GM23338 (cell line): ENCODE measurements around the gene ACOXL. TPM values are rescaled to one million over a fixed set of nuclear protein-coding genes. Genes with fewer than 3 reads are reported as not detected.

Experiments used
- ATAC-seq: fragments of 200-7000 bp; cut with Tn5 transposase; 3 replicates; pipeline ENCODE4 v1.9.1; 2020
- DNase-seq: peaks from one replicate; pipeline ENCODE4 v3.0.0-alpha.2; 2015; ENCODE audit warnings: low spot score
- H2AFZ ChIP-seq: fragments of 200-600 bp; sonication (generic); 2 replicates; pipeline ENCODE4 v1.8.0; 2016; ENCODE audit warnings: antibody characterized with exemption, mild to moderate bottlenecking, moderate library complexity
- H3F3A ChIP-seq: fragments of 200-600 bp; sonication (generic); replicated peaks from 2 replicates; pipeline ENCODE4 v1.8.0; 2017; ENCODE audit warnings: antibody characterized with exemption, mixed run types, low read depth
- H3K27ac ChIP-seq: fragments of 200-600 bp; sonication (generic); 2 replicates; pipeline ENCODE4 v1.6.1; 2016; ENCODE audit warnings: low read depth
- H3K27me3 ChIP-seq: fragments of 200-600 bp; sonication (generic); 2 replicates; pipeline ENCODE4 v1.8.0; 2016; ENCODE audit warnings: mild to moderate bottlenecking, mixed run types, moderate library complexity; ENCODE audit not compliant: insufficient read depth
- H3K36me3 ChIP-seq: fragments of 200-600 bp; sonication (generic); 2 replicates; pipeline ENCODE4 v1.8.0; 2016; ENCODE audit warnings: mild to moderate bottlenecking; ENCODE audit not compliant: insufficient read depth
- H3K4me1 ChIP-seq: fragments of 200-600 bp; sonication (generic); 2 replicates; pipeline ENCODE4 v1.8.0; 2016; ENCODE audit warnings: mild to moderate bottlenecking, moderate library complexity; ENCODE audit not compliant: insufficient read depth
- H3K4me2 ChIP-seq: fragments of 200-600 bp; sonication (generic); 2 replicates; pipeline ENCODE4 v1.7.1; 2017; ENCODE audit warnings: mixed run types
- H3K4me3 ChIP-seq: fragments of 200-600 bp; sonication (generic); 2 replicates; pipeline ENCODE4 v1.6.1; 2016; ENCODE audit warnings: mixed run types
- H3K79me2 ChIP-seq: fragments of 200-600 bp; sonication (generic); replicated peaks from 2 replicates; pipeline ENCODE4 v1.8.0; 2017; ENCODE audit warnings: mild to moderate bottlenecking; ENCODE audit not compliant: insufficient read depth
- H3K9me2 ChIP-seq: fragments of 200-600 bp; sonication (generic); 2 replicates; pipeline ENCODE4 v1.8.0; 2017; ENCODE audit not compliant: insufficient read depth
- H4K20me1 ChIP-seq: fragments of 200-600 bp; sonication (generic); replicated peaks from 2 replicates; pipeline ENCODE4 v1.8.0; 2017; ENCODE audit warnings: mild to moderate bottlenecking; ENCODE audit not compliant: insufficient read depth
- H3K27ac Mint-ChIP-seq: 2 replicates; pipeline ENCODE4 v1.8.0; 2020; ENCODE audit warnings: inconsistent platforms, mild to moderate bottlenecking, moderate library complexity, mixed read lengths
- H3K27me3 Mint-ChIP-seq: 3 replicates; pipeline ENCODE4 v1.8.0; 2022; ENCODE audit warnings: low read depth, mild to moderate bottlenecking, moderate library complexity, mixed read lengths, inconsistent platforms; ENCODE audit not compliant: insufficient read depth, poor library complexity
- H3K36me3 Mint-ChIP-seq: 3 replicates; pipeline ENCODE4 v1.8.0; 2021; ENCODE audit warnings: low read depth, mild to moderate bottlenecking, inconsistent platforms, moderate library complexity, mixed read lengths
- H3K4me1 Mint-ChIP-seq: 3 replicates; pipeline ENCODE4 v1.8.0; 2020; ENCODE audit warnings: mild to moderate bottlenecking, inconsistent platforms, mixed read lengths
- H3K4me3 Mint-ChIP-seq: 3 replicates; pipeline ENCODE4 v1.8.0; 2021; ENCODE audit warnings: moderate library complexity, mild to moderate bottlenecking, inconsistent platforms, mixed read lengths
- H3K9me3 Mint-ChIP-seq: 3 replicates; pipeline ENCODE4 v1.8.0; 2020; ENCODE audit warnings: moderate library complexity, mild to moderate bottlenecking, inconsistent platforms, mixed read lengths
- CREB1 ChIP-seq: fragments of 250-450 bp; sonication (Bioruptor Pico); IDR thresholded peaks from 2 replicates; pipeline ENCODE4 v1.5.0; 2020; ENCODE audit warnings: low read depth, mild to moderate bottlenecking, moderate library complexity
- EZH2 ChIP-seq: fragments of 200-600 bp; sonication (generic); IDR thresholded peaks from one replicate; pipeline ENCODE4 v1.8.0; 2017; ENCODE audit warnings: antibody characterized with exemption, mild to moderate bottlenecking, low read depth; ENCODE audit not compliant: unreplicated experiment
- EZH2phosphoT487 ChIP-seq: fragments of 200-600 bp; sonication (generic); IDR thresholded peaks from one replicate; pipeline ENCODE4 v1.8.1; 2018; ENCODE audit warnings: antibody characterized with exemption; ENCODE audit not compliant: unreplicated experiment
- JUNB ChIP-seq: IDR thresholded peaks from one replicate; pipeline ENCODE4 v1.6.1; 2016; ENCODE audit warnings: antibody characterized with exemption; ENCODE audit not compliant: unreplicated experiment
- NANOG ChIP-seq: IDR thresholded peaks from 2 replicates; pipeline ENCODE4 v1.6.1; 2016; ENCODE audit warnings: antibody characterized with exemption, borderline replicate concordance
- POLR2AphosphoS5 ChIP-seq: IDR thresholded peaks from 2 replicates; pipeline ENCODE4 v1.6.1; 2016; ENCODE audit warnings: antibody characterized with exemption, low read depth
- STAT1 ChIP-seq: IDR thresholded peaks from one replicate; pipeline ENCODE4 v1.6.1; 2016; ENCODE audit warnings: antibody characterized with exemption; ENCODE audit not compliant: unreplicated experiment
- ZNF114 ChIP-seq: fragments of 250-450 bp; sonication (Bioruptor Pico); IDR thresholded peaks from 2 replicates; pipeline ENCODE4 v1.5.0; 2020; ENCODE audit warnings: mild to moderate bottlenecking, moderate library complexity
- ZNF331 ChIP-seq: fragments of 250-450 bp; sonication (Bioruptor Pico); IDR thresholded peaks from 2 replicates; pipeline ENCODE4 v1.5.0; 2020; ENCODE audit warnings: low read depth, mild to moderate bottlenecking, moderate library complexity
- ZNF462 ChIP-seq: fragments of 250-450 bp; sonication (Bioruptor Pico); IDR thresholded peaks from 2 replicates; pipeline ENCODE4 v1.5.0; 2020; ENCODE audit warnings: mild to moderate bottlenecking, moderate library complexity
- polyA plus RNA-seq: library from polyadenylated mRNA; unstranded; fragments of >200 nt; fragmentation: Nextera tagmentation; extraction: Ambion mirVana; gene quantifications from 2 replicates; pipeline ENCODE4 v1.2.1, GENCODE V29; 2016
- total RNA-seq: library from RNA; depleted of rRNA; stranded (reverse); fragments of >200 nt; shearing (Covaris generic); gene quantifications from 2 replicates; pipeline ENCODE4 v1.2.3, GENCODE V29; 2014
- TF ChIP-seq, protein P1 (sequence below): IDR thresholded peaks from 2 replicates; pipeline ENCODE4 v1.6.1; 2016; ENCODE audit warnings: antibody characterized with exemption

ACOXL gene
- total and polyA plus RNA-seq, 2 experiments from 2014 or later = 9.0 to 14.7 TPM

DNA sequence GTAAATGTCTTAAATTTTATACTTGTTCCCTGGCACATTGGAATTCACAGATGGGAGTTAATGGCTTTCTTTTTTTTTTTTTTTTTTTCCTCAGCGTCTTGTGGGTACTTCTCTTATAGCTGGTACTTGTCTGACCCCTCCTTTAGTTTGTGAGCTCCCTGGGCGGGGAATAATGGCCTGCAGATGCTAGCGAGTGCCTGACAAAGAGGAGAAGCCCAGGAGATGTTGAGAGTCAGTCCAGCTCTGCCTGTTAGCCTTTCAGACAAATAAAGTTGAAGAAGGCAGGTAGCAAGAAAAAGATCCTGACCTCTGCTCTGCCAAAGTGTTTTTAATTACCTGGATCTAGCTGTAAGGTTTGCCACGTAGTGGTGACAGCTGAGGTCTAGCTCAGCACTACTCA, 395.0 kb downstream of the ACOXL start (continued):
- no peak for TF ChIP-seq CREB1 (CRISPR knock-in tag)

GRCh38 chr2:111128096-111128495, 395.7 kb downstream of the ACOXL start:
- Mint-ChIP-seq H3K4me1 (peaks cover 14% of the 10 kb centered on the region), H3K27me3 (peaks cover 2% of the 10 kb centered on the region), H3K27ac (no peak overlapping the region), H3K36me3 (peaks cover 73% of the 10 kb centered on the region), H3K4me3 (no peak overlapping the region), H3K9me3 (no peaks in the 10 kb centered on the region)
- Histone ChIP-seq H3K27me3 (no peaks in the 10 kb centered on the region), H3K4me2 (no peak overlapping the region), H3F3A (no peaks in the 10 kb centered on the region), H3K4me3 (no peak overlapping the region), H3K4me1 (no peaks in the 10 kb centered on the region), H3K79me2 (peaks cover 97% of the 10 kb centered on the region), H3K36me3 (peaks cover 52% of the 10 kb centered on the region), H2AFZ (no peak overlapping the region), H3K9me2 (no peaks in the 10 kb centered on the region), H4K20me1 (peaks cover 56% of the 10 kb centered on the region), H3K27ac (no peak overlapping the region)
- DNase-seq = no peak
- no peak for ATAC-seq
- no peak for TF ChIP-seq ZNF331 (CRISPR knock-in tag)
- TF ChIP-seq JUNB = no peak
- TF ChIP-seq CREB1 (CRISPR knock-in tag) = no peak
- no peak for TF ChIP-seq EZH2phosphoT487
- TF ChIP-seq NANOG = no peak
- TF ChIP-seq, protein P1, sequence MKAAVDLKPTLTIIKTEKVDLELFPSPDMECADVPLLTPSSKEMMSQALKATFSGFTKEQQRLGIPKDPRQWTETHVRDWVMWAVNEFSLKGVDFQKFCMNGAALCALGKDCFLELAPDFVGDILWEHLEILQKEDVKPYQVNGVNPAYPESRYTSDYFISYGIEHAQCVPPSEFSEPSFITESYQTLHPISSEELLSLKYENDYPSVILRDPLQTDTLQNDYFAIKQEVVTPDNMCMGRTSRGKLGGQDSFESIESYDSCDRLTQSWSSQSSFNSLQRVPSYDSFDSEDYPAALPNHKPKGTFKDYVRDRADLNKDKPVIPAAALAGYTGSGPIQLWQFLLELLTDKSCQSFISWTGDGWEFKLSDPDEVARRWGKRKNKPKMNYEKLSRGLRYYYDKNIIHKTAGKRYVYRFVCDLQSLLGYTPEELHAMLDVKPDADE = no peak
- no peak for TF ChIP-seq EZH2

GRCh38 chr2:111133603-111134002, 401.2 kb downstream of the ACOXL start:
- Histone ChIP-seq H3F3A (no peaks in the 10 kb centered on the region), H3K36me3 (peaks cover 16% of the 10 kb centered on the region; the same call in 1 of the 2 replicates), H3K4me2 (no peak overlapping the region), H2AFZ (no peak overlapping the region), H4K20me1 (peaks cover 50% of the 10 kb centered on the region), H3K9me2 (no peaks in the 10 kb centered on the region), H3K4me3 (no peak overlapping the region), H3K79me2 (peaks cover 98% of the 10 kb centered on the region), H3K27ac (no peak overlapping the region), H3K4me1 (no peaks in the 10 kb centered on the region), H3K27me3 (no peaks in the 10 kb centered on the region)
- peaks cover 28% of the 10 kb centered on the region; the same call in 2 of the 3 replicates for H3K4me1 Mint-ChIP-seq
- H3K36me3 Mint-ChIP-seq = peaks cover 35% of the 10 kb centered on the region; the same call in 2 of the 3 replicates
- no peak overlapping the region for H3K27ac Mint-ChIP-seq
- peaks cover 4% of the 10 kb centered on the region for H3K27me3 Mint-ChIP-seq
- no peak for ATAC-seq
- no peaks in the 10 kb centered on the region for H3K9me3 Mint-ChIP-seq
- DNase-seq = no peak
- H3K4me3 Mint-ChIP-seq = no peak overlapping the region
- TF ChIP-seq ZNF114 (CRISPR knock-in tag) = no peak
- TF ChIP-seq ZNF462 (CRISPR knock-in tag) = no peak
- TF ChIP-seq STAT1 = no peak
- TF ChIP-seq POLR2AphosphoS5 = no peak
